ENCODE data around the gene CCDC127.
A peak's percentile ranks its signal among the peaks of the same experiment; 100 is the strongest.

Gene CCDC127

GRCh38 chr5:188488-189481, 29.2 kb downstream of the CCDC127 start:
- peak; percentile 53 for DNase-seq

GRCh38 chr5:187617-188451, 30.1 kb downstream of the CCDC127 start:
- no peak for DNase-seq

- no peak for DNase-seq
These were observed 30.9 kb downstream of the CCDC127 start for GRCh38 chr5:187042-187431.

GRCh38 chr5:186091-187041, 31.6 kb downstream of the CCDC127 start:
- no peak for DNase-seq

- no peak for DNase-seq
These were observed 32.6 kb downstream of the CCDC127 start for GRCh38 chr5:185095-186070.

GRCh38 chr5:184471-184870, 33.5 kb downstream of the CCDC127 start:
- no peak for DNase-seq

GRCh38 chr5:182126-182525, 35.8 kb downstream of the CCDC127 start:
- no peak for DNase-seq

GRCh38 chr5:181566-181965, 36.4 kb downstream of the CCDC127 start:
- DNase-seq = no peak

- DNase-seq = no peak
These were observed 36.8 kb downstream of the CCDC127 start for GRCh38 chr5:181160-181559.

GRCh38 chr5:180286-180918, 37.6 kb downstream of the CCDC127 start:
- DNase-seq = no peak

DNA sequence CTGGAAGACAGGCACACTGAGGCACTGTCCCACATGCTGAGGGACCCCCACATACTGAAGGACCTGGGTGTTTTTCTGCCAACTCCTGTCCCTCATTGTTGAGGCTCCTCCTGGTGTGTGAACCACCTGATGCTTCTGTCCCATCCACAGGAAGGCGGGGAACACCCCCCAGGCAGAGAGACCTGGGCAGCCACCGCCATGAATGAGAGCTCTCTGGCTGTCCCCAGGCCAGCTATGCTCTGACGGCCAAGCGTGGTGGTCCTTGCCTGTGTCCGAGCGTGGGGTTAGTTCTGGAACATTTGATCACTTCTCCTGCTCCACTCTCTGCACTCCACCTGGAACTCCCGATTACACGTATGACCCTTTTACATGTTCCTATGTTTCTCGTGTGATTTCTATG, 38.6 kb downstream of the CCDC127 start:
- no peak for DNase-seq

DNA sequence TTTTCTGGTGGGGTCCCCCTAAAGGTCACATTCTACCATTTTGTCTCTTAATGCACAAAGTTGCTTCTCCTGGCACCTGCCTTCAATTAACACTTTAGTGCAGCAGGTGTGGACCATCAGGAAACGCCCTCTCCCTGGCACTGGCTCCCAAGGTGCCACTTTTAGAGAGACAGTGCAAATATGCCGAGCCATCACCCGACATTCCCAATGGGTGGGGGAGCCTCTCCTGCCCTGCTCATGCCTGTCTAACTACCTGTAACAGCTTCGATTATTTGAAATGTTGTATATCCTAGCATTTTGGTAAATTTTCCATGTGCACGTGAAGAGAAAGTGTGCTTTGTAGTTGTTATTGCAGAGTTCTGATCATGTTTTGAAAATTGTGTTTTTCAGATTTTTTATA, 39.8 kb downstream of the CCDC127 start:
- no peak for DNase-seq

DNA sequence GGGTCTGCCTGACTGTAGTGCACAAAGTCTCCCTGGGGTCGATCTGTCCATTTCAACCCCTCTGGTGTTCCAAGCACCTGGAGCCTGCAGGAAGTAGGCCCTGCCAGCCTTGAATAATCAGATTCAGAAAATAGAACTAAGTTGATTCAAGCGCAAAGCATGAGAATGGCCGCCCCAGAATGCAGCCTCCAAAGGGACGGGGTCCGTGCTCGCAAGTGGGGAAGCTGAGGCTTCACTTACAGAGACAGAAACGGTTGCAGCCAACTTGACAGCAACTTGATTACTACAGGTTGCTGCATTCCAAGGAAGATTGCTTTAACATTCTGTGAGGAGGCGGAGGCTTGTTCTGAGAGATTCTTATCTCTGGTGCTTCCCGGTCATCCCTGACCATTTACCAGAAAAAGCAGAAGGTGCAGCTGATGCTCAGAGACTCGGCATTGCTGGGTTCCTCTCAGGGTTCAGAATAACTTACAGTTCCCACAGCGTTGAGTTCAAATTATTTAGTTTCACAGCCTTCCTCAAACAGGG, 41.6 kb downstream of the CCDC127 start:
- no peak for DNase-seq

DNA sequence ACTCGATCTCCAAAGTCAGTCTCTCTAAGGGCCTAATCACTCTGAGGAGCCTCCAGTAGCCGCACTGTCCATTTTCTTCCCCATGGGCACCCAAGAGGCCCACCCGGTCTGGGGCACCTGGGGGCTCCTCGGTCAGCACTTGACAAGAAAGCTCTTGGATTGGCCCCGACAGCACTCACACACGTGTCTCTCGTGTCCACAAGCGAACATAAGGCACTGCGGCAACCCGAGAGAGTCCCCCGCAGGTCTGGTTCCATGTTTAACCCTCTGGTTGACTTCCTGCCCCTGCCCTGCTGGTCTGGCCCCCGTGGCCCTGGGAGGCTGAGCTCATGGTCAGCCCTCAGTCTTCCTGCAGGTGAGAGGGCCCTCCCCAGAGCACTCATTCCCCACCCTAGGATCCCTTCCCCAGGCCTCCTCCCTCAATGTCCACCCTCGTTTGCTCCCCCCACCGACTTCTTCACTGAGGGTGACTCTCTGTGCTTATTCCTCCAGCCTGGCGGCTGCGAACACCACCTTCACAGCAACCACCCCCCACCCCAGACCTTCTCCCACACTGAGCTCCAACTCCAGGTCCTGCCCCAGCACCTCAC, 43.0 kb downstream of the CCDC127 start:
- no peak for DNase-seq

DNA sequence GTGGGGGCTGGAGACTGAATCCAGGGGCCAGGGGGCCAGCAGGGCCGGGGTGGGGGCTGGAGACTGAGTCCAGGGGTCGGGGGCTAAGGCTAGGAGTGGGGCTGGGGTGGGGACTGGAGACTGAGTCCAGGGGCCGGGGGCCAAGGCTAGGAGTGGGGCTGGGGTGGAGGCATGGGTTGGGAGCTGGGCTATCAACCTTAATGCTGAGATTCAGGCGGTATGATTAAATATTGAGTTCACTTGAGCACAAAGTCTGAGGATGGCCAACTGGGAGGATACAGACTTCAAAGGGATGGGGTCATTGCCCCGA, 43.7 kb downstream of the CCDC127 start:
- DNase-seq = no peak

GRCh38 chr5:173392-174290, 44.3 kb downstream of the CCDC127 start:
- no peak for DNase-seq

GRCh38 chr5:172841-173251, 45.1 kb downstream of the CCDC127 start:
- no peak for DNase-seq

DNA sequence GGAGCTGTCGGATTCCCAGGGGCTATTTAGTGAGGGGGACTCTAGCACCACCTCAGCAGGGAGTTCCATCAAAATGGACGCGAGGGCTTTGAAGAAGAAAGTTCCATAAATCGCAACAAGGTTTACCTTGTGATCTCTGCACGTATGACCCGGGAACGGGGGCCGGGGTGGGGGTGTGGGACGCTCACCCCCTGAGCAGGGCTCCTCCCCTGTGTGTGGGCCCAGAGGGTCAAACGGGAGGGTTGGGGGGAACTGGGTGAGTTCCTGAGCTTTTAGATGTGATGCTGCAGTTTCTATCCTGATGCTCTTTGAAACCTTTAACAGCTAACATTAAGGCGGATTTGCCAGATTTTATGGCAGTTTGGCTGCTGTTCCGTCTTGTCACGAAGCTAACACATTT, 45.5 kb downstream of the CCDC127 start:
- DNase-seq = no peak

GRCh38 chr5:171801-172331, 46.1 kb downstream of the CCDC127 start:
- DNase-seq = no peak

All from activated gamma-delta T cell (primary cell).